Thoracic aorta (tissue), 2 donors: ENCODE results near the gene LINGO1. TPM values are rescaled to one million over a fixed set of nuclear protein-coding genes. Genes with fewer than 3 reads are reported as not detected.

ENCODE experiments used
- ATAC-seq: fragments of 150-250 bp; one replicate; pipeline ENCODE4 v1.8.0; 2017; ENCODE audit warnings: low read depth; ENCODE audit not compliant: insufficient number of reproducible peaks, low FRiP score
- DNase-seq: peaks from one replicate; pipeline ENCODE4 v3.0.0-alpha.2; 2020; ENCODE audit warnings: low spot score
- H3K27ac ChIP-seq, 2 donors: fragments of 200-600 bp; sonication (generic); 1 replicate in 1 of 2; 2 replicates in 1 of 2; pipeline ENCODE4 v1.5.1; 2016; ENCODE audit warnings: mild to moderate bottlenecking in 2 of 2, moderate library complexity in 2 of 2
- H3K27me3 ChIP-seq: fragments of 200-600 bp; sonication (generic); replicated peaks from 2 replicates; pipeline ENCODE4 v1.6.0; 2016; ENCODE audit warnings: mild to moderate bottlenecking; ENCODE audit not compliant: insufficient read depth
- H3K36me3 ChIP-seq: fragments of 200-600 bp; sonication (generic); one replicate; pipeline ENCODE4 v1.5.1; 2016
- H3K4me1 ChIP-seq, 2 donors: fragments of 200-600 bp; sonication (generic); 1 replicate in 1 of 2; 2 replicates in 1 of 2; pipeline versions ENCODE4 v1.5.1 to v1.6.0; 2016; ENCODE audit warnings: low read depth in 2 of 2, mild to moderate bottlenecking in 1 of 2; ENCODE audit not compliant: control insufficient read depth in 1 of 2
- H3K4me3 ChIP-seq: fragments of 200-600 bp; sonication (generic); 2 replicates; pipeline ENCODE4 v1.5.1; 2016; ENCODE audit warnings: mild to moderate bottlenecking
- H3K9me3 ChIP-seq: fragments of 200-600 bp; sonication (generic); 2 replicates; pipeline ENCODE4 v1.5.1; 2016
- CTCF ChIP-seq: fragments of 200-600 bp; sonication (generic); IDR thresholded peaks from one replicate; pipeline ENCODE4 v1.5.1; 2019; ENCODE audit warnings: antibody characterized with exemption
- total RNA-seq, 2 donors: library from RNA; depleted of rRNA; stranded (reverse); fragments of >200 nt; gene quantifications; one replicate each; pipeline versions ENCODE4 v1.1.0 to v1.2.3, GENCODE V29; 2016

The LINGO1 gene
- total RNA-seq, 2 donors from 2014 or later, result 0.63 to 4.6 TPM

- Histone ChIP-seq H3K4me1 (no peaks in the 10 kb centered on the region), H3K27me3 (no peaks in the 10 kb centered on the region), H3K9me3 (no peaks in the 10 kb centered on the region), H3K36me3 (no peaks in the 10 kb centered on the region), H3K27ac (no peak overlapping the region), H3K4me3 (no peak overlapping the region)
- no peak for DNase-seq
- no peak for ATAC-seq
- no peak for TF ChIP-seq CTCF
Observed at GRCh38 chr15:77591968-77592613, 40.6 kb downstream of the LINGO1 start.

GRCh38 chr15:77589839-77590238 is 42.9 kb downstream of the LINGO1 start:
- no peak overlapping the region for H3K27ac ChIP-seq
- no peak for TF ChIP-seq CTCF
- no peaks in the 10 kb centered on the region for H3K36me3 ChIP-seq
- no peaks in the 10 kb centered on the region for H3K9me3 ChIP-seq
- H3K4me3 ChIP-seq, result no peak overlapping the region
- ATAC-seq (no peak), DNase-seq (no peak)
- no peaks in the 10 kb centered on the region for H3K27me3 ChIP-seq
- no peaks in the 10 kb centered on the region for H3K4me1 ChIP-seq

GRCh38 chr15:77588126-77588525 is 44.6 kb downstream of the LINGO1 start:
- no peaks in the 10 kb centered on the region for H3K4me1 ChIP-seq
- DNase-seq, result no peak
- H3K36me3 ChIP-seq, result no peaks in the 10 kb centered on the region
- ATAC-seq, result no peak
- no peak overlapping the region for H3K4me3 ChIP-seq
- TF ChIP-seq CTCF, result no peak
- no peak overlapping the region for H3K27ac ChIP-seq
- no peaks in the 10 kb centered on the region for H3K27me3 ChIP-seq
- no peaks in the 10 kb centered on the region for H3K9me3 ChIP-seq

- H3K27me3 ChIP-seq, result no peaks in the 10 kb centered on the region
- DNase-seq, result no peak
- H3K27ac ChIP-seq, result no peak overlapping the region
- ATAC-seq, result no peak
- H3K4me1 ChIP-seq, result peaks cover 0 to 9% of the 10 kb centered on the region in 2 donors
- no peaks in the 10 kb centered on the region for H3K36me3 ChIP-seq
- H3K9me3 ChIP-seq, result no peaks in the 10 kb centered on the region
- no peak for TF ChIP-seq CTCF
- H3K4me3 ChIP-seq, result no peak overlapping the region
Observed at GRCh38 chr15:77584691-77585090, 48.0 kb downstream of the LINGO1 start.

GRCh38 chr15:77584201-77584600 is 48.5 kb downstream of the LINGO1 start:
- H3K9me3 ChIP-seq, result no peaks in the 10 kb centered on the region
- ATAC-seq (no peak), DNase-seq (no peak)
- H3K36me3 ChIP-seq, result no peaks in the 10 kb centered on the region
- no peak for TF ChIP-seq CTCF
- H3K4me1 ChIP-seq, result peaks cover 0 to 9% of the 10 kb centered on the region in 2 donors
- no peak overlapping the region for H3K4me3 ChIP-seq
- no peak overlapping the region for H3K27ac ChIP-seq
- H3K27me3 ChIP-seq, result no peaks in the 10 kb centered on the region
